ENCODE data around the gene TMED10.
A peak's percentile ranks its signal among the peaks of the same experiment; 100 is the strongest.
"Not testable (repeated sequence)": the region's sequence is repeated elsewhere in the genome, so short reads cannot be mapped to it uniquely, and the experiment has no call there.

Gene TMED10

GRCh38 chr14:75190023-75190422 is 13.6 kb upstream of the TMED10 start:
- DNase-seq: no peak

- DNase-seq: no peak
These were observed 12.3 kb upstream of the TMED10 start for GRCh38 chr14:75188520-75189268.

GRCh38 chr14:75188086-75188485 is 11.7 kb upstream of the TMED10 start:
- no peak for DNase-seq

- DNase-seq: no peak
These were observed 10.5 kb upstream of the TMED10 start for GRCh38 chr14:75186953-75187352.

GRCh38 chr14:75185251-75186040 is 9.0 kb upstream of the TMED10 start:
- no peak for DNase-seq

- no peak for DNase-seq
These were observed 8.1 kb upstream of the TMED10 start for GRCh38 chr14:75184492-75184891.

- DNase-seq: no peak
These were observed 7.6 kb upstream of the TMED10 start for GRCh38 chr14:75184039-75184438.

GRCh38 chr14:75183225-75183624 is 6.8 kb upstream of the TMED10 start:
- no peak for DNase-seq

- no peak for DNase-seq
These were observed 6.4 kb upstream of the TMED10 start for GRCh38 chr14:75182821-75183220.

GRCh38 chr14:75182163-75182562 is 5.8 kb upstream of the TMED10 start:
- not testable (repeated sequence) for DNase-seq

GRCh38 chr14:75181293-75182062 is 5.1 kb upstream of the TMED10 start:
- no peak for DNase-seq

- DNase-seq: no peak
These were observed 703 bp downstream of the TMED10 start for GRCh38 chr14:75175677-75176141.

- DNase-seq: no peak
These were observed 2.3 kb downstream of the TMED10 start for GRCh38 chr14:75174066-75174465.

GRCh38 chr14:75170772-75171171 is 5.6 kb downstream of the TMED10 start:
- DNase-seq: no peak

GRCh38 chr14:75168586-75169335 is 7.7 kb downstream of the TMED10 start:
- DNase-seq: no peak

GRCh38 chr14:75167325-75167724 is 9.1 kb downstream of the TMED10 start:
- no peak for DNase-seq

- no peak for DNase-seq
These were observed 10.6 kb downstream of the TMED10 start for GRCh38 chr14:75165586-75166391.

GRCh38 chr14:75164809-75165208 is 11.6 kb downstream of the TMED10 start:
- DNase-seq: no peak

GRCh38 chr14:75163677-75164076 is 12.7 kb downstream of the TMED10 start:
- no peak for DNase-seq

GRCh38 chr14:75162631-75163030 is 13.8 kb downstream of the TMED10 start:
- no peak for DNase-seq

- peak in 1 of 5 donors; percentile 68 for DNase-seq
These were observed 17.4 kb downstream of the TMED10 start for GRCh38 chr14:75158843-75159614.
